Measurements from ENCODE around the gene RPL7L1.
A peak's percentile ranks its signal among the peaks of the same experiment; 100 is the strongest.

The RPL7L1 gene

GRCh38 chr6:42879372-42880239 is at the start of gene RPL7L1:
Gene RPL7L1 (plus strand): TSS chr6:42879616. CDS start chr6:42879911, 295 bp downstream.
- peak; percentile 73 for DNase-seq (ENCODE audit: insufficient read length, low spot score)
- FAIRE-seq: no peak
- peak; percentile 71 for TF ChIP-seq POLR2A (IDR thresholded peaks at IDR 0.05; ENCODE audit: low read depth, low read length)

- FAIRE-seq: no peak
- no peak for TF ChIP-seq POLR2A (IDR thresholded peaks at IDR 0.05; ENCODE audit: low read depth, low read length)
- DNase-seq (ENCODE audit: insufficient read length, low spot score): no peak
These were observed 48.2 kb upstream of the RPL7L1 start for GRCh38 chr6:42831237-42831636.

- no peak for FAIRE-seq
- DNase-seq (ENCODE audit: insufficient read length, low spot score): no peak
- TF ChIP-seq POLR2A (IDR thresholded peaks at IDR 0.05; ENCODE audit: low read depth, low read length): no peak
These were observed 45.4 kb upstream of the RPL7L1 start for GRCh38 chr6:42834056-42834455.

GRCh38 chr6:42841844-42842584 is 37.4 kb upstream of the RPL7L1 start:
- DNase-seq (ENCODE audit: insufficient read length, low spot score) (no peak), FAIRE-seq (no peak)
- no peak for TF ChIP-seq POLR2A (IDR thresholded peaks at IDR 0.05; ENCODE audit: low read depth, low read length)

- no peak for FAIRE-seq
- TF ChIP-seq POLR2A (IDR thresholded peaks at IDR 0.05; ENCODE audit: low read depth, low read length): no peak
- no peak for DNase-seq (ENCODE audit: insufficient read length, low spot score)
These were observed 34.1 kb upstream of the RPL7L1 start for GRCh38 chr6:42845327-42845694.

GRCh38 chr6:42846505-42846904 is 32.9 kb upstream of the RPL7L1 start:
- FAIRE-seq: no peak
- TF ChIP-seq POLR2A (IDR thresholded peaks at IDR 0.05; ENCODE audit: low read depth, low read length): no peak

GRCh38 chr6:42848700-42849099 is 30.7 kb upstream of the RPL7L1 start:
- TF ChIP-seq POLR2A (IDR thresholded peaks at IDR 0.05; ENCODE audit: low read depth, low read length): no peak
- FAIRE-seq (no peak), DNase-seq (ENCODE audit: insufficient read length, low spot score) (no peak)

More at GRCh38 chr6:42846505-42846904, 32.9 kb upstream of the RPL7L1 start:
- DNase-seq (ENCODE audit: insufficient read length, low spot score): no peak

GRCh38 chr6:42851599-42851998 is 27.8 kb upstream of the RPL7L1 start:
- DNase-seq (ENCODE audit: insufficient read length, low spot score) (no peak), FAIRE-seq (no peak)
- TF ChIP-seq POLR2A (IDR thresholded peaks at IDR 0.05; ENCODE audit: low read depth, low read length): no peak

GRCh38 chr6:42860036-42860435 is 19.4 kb upstream of the RPL7L1 start:
- TF ChIP-seq POLR2A (IDR thresholded peaks at IDR 0.05; ENCODE audit: low read depth, low read length): no peak
- FAIRE-seq (no peak), DNase-seq (ENCODE audit: insufficient read length, low spot score) (no peak)

GRCh38 chr6:42860481-42860880 is 18.9 kb upstream of the RPL7L1 start:
- TF ChIP-seq POLR2A (IDR thresholded peaks at IDR 0.05; ENCODE audit: low read depth, low read length): no peak
- DNase-seq (ENCODE audit: insufficient read length, low spot score): no peak
- FAIRE-seq: no peak

GRCh38 chr6:42864602-42865001 is 14.8 kb upstream of the RPL7L1 start:
- DNase-seq (ENCODE audit: insufficient read length, low spot score) (no peak), FAIRE-seq (no peak)
- no peak for TF ChIP-seq POLR2A (IDR thresholded peaks at IDR 0.05; ENCODE audit: low read depth, low read length)

GRCh38 chr6:42870145-42870936 is 9.1 kb upstream of the RPL7L1 start:
- no peak for DNase-seq (ENCODE audit: insufficient read length, low spot score)
- FAIRE-seq: no peak

GRCh38 chr6:42871711-42872110 is 7.7 kb upstream of the RPL7L1 start:
- no peak for DNase-seq (ENCODE audit: insufficient read length, low spot score)
- no peak for FAIRE-seq
- TF ChIP-seq POLR2A (IDR thresholded peaks at IDR 0.05; ENCODE audit: low read depth, low read length): no peak

More at GRCh38 chr6:42870145-42870936, 9.1 kb upstream of the RPL7L1 start:
- no peak for TF ChIP-seq POLR2A (IDR thresholded peaks at IDR 0.05; ENCODE audit: low read depth, low read length)

- DNase-seq (ENCODE audit: insufficient read length, low spot score) (no peak), FAIRE-seq (no peak)
- TF ChIP-seq POLR2A (IDR thresholded peaks at IDR 0.05; ENCODE audit: low read depth, low read length): no peak
These were observed 6.1 kb upstream of the RPL7L1 start for GRCh38 chr6:42873313-42873712.

All from H54 (cell line).